Spleen (tissue), 11 donors: ENCODE measurements around the gene NXN. TPM values are rescaled to one million over a fixed set of nuclear protein-coding genes. Genes with fewer than 3 reads are reported as not detected.
"Not testable (repeated sequence)": the region's sequence is repeated elsewhere in the genome, so short reads cannot be mapped to it uniquely, and the experiment has no call there.

ENCODE experiments used
- DNase-seq: peaks from one replicate; pipeline ENCODE4 v3.0.0-alpha.2; 2020
- H3K27ac ChIP-seq, 8 donors: fragments of 200-600 bp; sonication (generic) in 7 of 8; 1 replicate in 4 of 8; 2 replicates in 4 of 8; pipeline versions ENCODE4 v1.5.0 to v1.8.0; 2016 to 2021; ENCODE audit warnings: inconsistent platforms in 4 of 8, mild to moderate bottlenecking in 4 of 8, moderate library complexity in 1 of 8
- H3K27me3 ChIP-seq, 7 donors: fragments of 200-600 bp; sonication (generic) in 6 of 7; replicated peaks in 1 of 7; 1 replicate in 4 of 7; 2 replicates in 3 of 7; pipeline versions ENCODE4 v1.5.0 to v1.8.0; 2016 to 2021; ENCODE audit warnings: inconsistent platforms in 3 of 7, mild to moderate bottlenecking in 1 of 7
- H3K36me3 ChIP-seq, 6 donors: fragments of 200-600 bp; sonication (generic) in 5 of 6; 1 replicate in 4 of 6; 2 replicates in 2 of 6; pipeline versions ENCODE4 v1.5.0 to v1.8.0; 2016 to 2021; ENCODE audit warnings: inconsistent platforms in 2 of 6
- H3K4me1 ChIP-seq, 6 donors: fragments of 200-600 bp; sonication (generic) in 5 of 6; 1 replicate in 3 of 6; 2 replicates in 3 of 6; pipeline versions ENCODE4 v1.5.0 to v1.8.0; 2016 to 2021; ENCODE audit warnings: inconsistent platforms in 3 of 6
- H3K4me3 ChIP-seq, 8 donors: fragments of 200-600 bp; sonication (generic) in 7 of 8; 1 replicate in 4 of 8; 2 replicates in 4 of 8; pipeline versions ENCODE4 v1.5.0 to v1.8.0; 2016 to 2021; ENCODE audit warnings: inconsistent platforms in 4 of 8, mild to moderate bottlenecking in 4 of 8, moderate library complexity in 2 of 8
- H3K9me3 ChIP-seq, 8 donors: fragments of 200-600 bp; sonication (generic) in 7 of 8; 1 replicate in 4 of 8; 2 replicates in 4 of 8; pipeline versions ENCODE4 v1.5.0 to v1.8.0; 2016 to 2021; ENCODE audit warnings: inconsistent platforms in 4 of 8
- CTCF ChIP-seq, 11 experiments: fragments of 200-600 bp in 7 of 11; fragments of 450-650 bp in 4 of 11; sonication (generic) in 4 of 11; IDR thresholded peaks in 8 of 11; conservative IDR thresholded peaks in 3 of 11; 1 replicate in 7 of 11; 2 replicates in 4 of 11; pipeline versions ENCODE4 v1.4.0 to v1.8.0; 2016 to 2021; ENCODE audit warnings: antibody characterized with exemption in 11 of 11, inconsistent platforms in 4 of 11, mild to moderate bottlenecking in 1 of 11
- POLR2A ChIP-seq, 3 donors: fragments of 450-650 bp; IDR thresholded peaks; one replicate each; pipeline ENCODE4 v1.5.1; 2017; ENCODE audit warnings: antibody characterized with exemption in 3 of 3, mild to moderate bottlenecking in 1 of 3
- POLR2AphosphoS5 ChIP-seq, 3 donors: sonication (generic); formaldehyde crosslinking; IDR thresholded peaks; one replicate each; pipeline ENCODE4 v1.5.1; 2017; ENCODE audit warnings: antibody characterized with exemption in 3 of 3
- WGBS, 5 donors: extraction: QIAGEN DNeasy Blood & Tissue Kit in 3 of 5; methylation state at CpG; one replicate each; pipeline versions ENCODE4 v1.1.5 to v1.1.7; 2013 to 2018; 5-methylcytosine and 5-hydroxymethylcytosine counted together
- intact Hi-C: fragments of 100-400 bp; cut with DNase I; formaldehyde crosslinking; loops from one replicate; pipeline ENCODE4 v1.15.0; 2023; ENCODE audit warnings: low total_unique reads
- polyA plus RNA-seq, 3 donors: library from polyadenylated mRNA; stranded (reverse); fragments of 200-250 nt; gene quantifications; one replicate each; pipeline ENCODE4 v1.2.1, GENCODE V29; 2013
- total RNA-seq, 7 donors: library from RNA; depleted of rRNA in 3 of 7; stranded (reverse); fragments of >200 nt in 3 of 7; fragmentation: NEBNext Ultra II Directional in 4 of 7; extraction: Animal tissue kit (Norgen Biotek cat#: 25700) in 4 of 7; gene quantifications; one replicate each; pipeline versions ENCODE4 v1.1.0 to v1.2.1, GENCODE V29; 2016 to 2021
- donor health status: healthy with polysubstance abuse.
- donor health status: DM: no; HTN: no; CAD: no; lungs with moderate emphysema.
- donor health status: DM: no; HTN: no; CAD: no.
- donor health status: Bipolar disorder and iron deficiency.
- donor health status: healthy.
- donor health status: DM: no; HTN: no; CAD: no.
- donor health status: DM: yes; HTN: yes; CAD: no.

NXN gene
- total and polyA plus RNA-seq, 10 donors: 3.9 to 21.4 (median 10.3) TPM

DNA sequence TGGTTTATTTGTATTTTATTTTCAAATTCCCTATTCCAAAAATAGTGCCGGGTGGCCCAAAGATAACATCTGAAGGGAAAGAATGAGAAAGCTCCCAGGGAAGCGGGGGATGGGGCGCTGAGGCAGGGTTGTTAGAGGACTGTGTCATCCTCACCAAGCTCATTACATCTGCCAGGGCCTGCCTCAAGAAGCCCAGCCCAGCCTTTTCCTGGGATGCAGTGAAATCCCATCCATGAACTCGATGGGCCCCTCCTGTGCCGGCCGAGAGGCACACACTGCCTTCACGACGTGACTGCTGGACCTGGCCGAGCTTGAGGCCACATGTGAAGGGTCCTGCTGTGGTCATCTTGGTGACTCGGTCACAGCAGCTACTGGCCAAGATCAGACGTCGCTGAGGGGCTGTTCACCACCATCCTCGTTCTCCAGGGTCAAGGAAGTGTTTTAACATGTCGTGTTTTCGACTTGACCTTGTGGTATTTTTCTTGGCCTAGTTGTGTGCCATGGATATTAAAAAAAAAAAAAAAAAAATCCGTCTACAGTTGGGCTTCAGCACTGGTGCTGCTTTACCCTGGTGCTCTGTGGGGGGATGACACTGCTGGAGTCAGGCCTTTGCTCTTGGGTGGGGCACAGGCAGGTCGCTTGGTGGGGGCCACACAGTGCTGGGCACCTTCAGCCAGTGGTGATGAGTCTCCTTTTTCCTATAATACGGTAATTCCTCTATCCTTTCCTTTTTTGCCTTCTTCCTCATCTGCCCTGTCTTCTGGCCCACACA lies 22.2 kb upstream of the NXN start:
- Histone ChIP-seq H3K27ac (peak overlapping the region in 5 of 8 donors; percentile 24 to 87 (median 78)), H3K9me3 (no peaks in the 10 kb centered on the region), H3K4me1 (peaks cover 24 to 93% (median 76%) of the 10 kb centered on the region in 6 donors), H3K36me3 (peaks cover 0 to 78% (median 66%) of the 10 kb centered on the region in 6 donors), H3K27me3 (no peaks in the 10 kb centered on the region), H3K4me3 (no peak overlapping the region)
- intact Hi-C loops: loop anchor here (10.0 kb wide), 1 partner anchor 53 kb away; no protein-coding TSS in a partner anchor
- DNase-seq: no peak
- no peak for TF ChIP-seq CTCF (IDR thresholded peaks at IDR 0.05 in 8 of 11, conservative IDR thresholded peaks at IDR 0.05 in 3 of 11)
- TF ChIP-seq POLR2AphosphoS5 (IDR thresholded peaks at IDR 0.05): peak in 2 of 3 donors; percentile 37 to 63
- 81 to 89% (median 86%) methylated on average over 14 to 18 of the region's 18 CpGs for WGBS, 5 donors

- Histone ChIP-seq H3K4me1 (peaks cover 26 to 92% (median 72%) of the 10 kb centered on the region in 6 donors), H3K27ac (peak overlapping the region in 5 of 8 donors; percentile 24 to 87 (median 78)), H3K4me3 (no peak overlapping the region), H3K27me3 (no peaks in the 10 kb centered on the region), H3K36me3 (peaks cover 0 to 70% (median 59%) of the 10 kb centered on the region in 6 donors), H3K9me3 (no peaks in the 10 kb centered on the region)
- WGBS, 5 donors: 60 to 80% (median 71%) methylated on average over 15 of the region's 15 CpGs
- TF ChIP-seq POLR2AphosphoS5 (IDR thresholded peaks at IDR 0.05) (peak in 2 of 3 donors; percentile 2 to 8), POLR2A (IDR thresholded peaks at IDR 0.05) (no peak)
- intact Hi-C loops: loop anchor here (10.0 kb wide), 1 partner anchor 54 kb away; no protein-coding TSS in a partner anchor
- no peak for DNase-seq
Measured at GRCh38 chr17:1000597-1001461, 21.3 kb upstream of the NXN start.

GRCh38 chr17:998111-998510 lies 18.5 kb upstream of the NXN start:
- no peak for DNase-seq
- TF ChIP-seq POLR2AphosphoS5 (IDR thresholded peaks at IDR 0.05) (no peak), CTCF (IDR thresholded peaks at IDR 0.05 in 8 of 11, conservative IDR thresholded peaks at IDR 0.05 in 3 of 11) (no peak), POLR2A (IDR thresholded peaks at IDR 0.05) (no peak)
- peaks cover 0 to 23% (median 11%) of the 10 kb centered on the region in 8 donors for H3K9me3 ChIP-seq
- intact Hi-C loops: no loop called here
- WGBS, 5 donors: 45 to 63% (median 54%) methylated on average over 2 of the region's 2 CpGs
- no peaks in the 10 kb centered on the region for H3K27me3 ChIP-seq
- H3K27ac ChIP-seq: peak overlapping the region in 2 of 8 donors; percentile 92 to 93
- H3K4me3 ChIP-seq: peak overlapping the region in 7 of 8 donors; percentile 82 to 100 (median 98)
- peaks cover 21 to 65% (median 46%) of the 10 kb centered on the region in 6 donors for H3K4me1 ChIP-seq
- H3K36me3 ChIP-seq: peaks cover 0 to 43% (median 36%) of the 10 kb centered on the region in 6 donors

DNA sequence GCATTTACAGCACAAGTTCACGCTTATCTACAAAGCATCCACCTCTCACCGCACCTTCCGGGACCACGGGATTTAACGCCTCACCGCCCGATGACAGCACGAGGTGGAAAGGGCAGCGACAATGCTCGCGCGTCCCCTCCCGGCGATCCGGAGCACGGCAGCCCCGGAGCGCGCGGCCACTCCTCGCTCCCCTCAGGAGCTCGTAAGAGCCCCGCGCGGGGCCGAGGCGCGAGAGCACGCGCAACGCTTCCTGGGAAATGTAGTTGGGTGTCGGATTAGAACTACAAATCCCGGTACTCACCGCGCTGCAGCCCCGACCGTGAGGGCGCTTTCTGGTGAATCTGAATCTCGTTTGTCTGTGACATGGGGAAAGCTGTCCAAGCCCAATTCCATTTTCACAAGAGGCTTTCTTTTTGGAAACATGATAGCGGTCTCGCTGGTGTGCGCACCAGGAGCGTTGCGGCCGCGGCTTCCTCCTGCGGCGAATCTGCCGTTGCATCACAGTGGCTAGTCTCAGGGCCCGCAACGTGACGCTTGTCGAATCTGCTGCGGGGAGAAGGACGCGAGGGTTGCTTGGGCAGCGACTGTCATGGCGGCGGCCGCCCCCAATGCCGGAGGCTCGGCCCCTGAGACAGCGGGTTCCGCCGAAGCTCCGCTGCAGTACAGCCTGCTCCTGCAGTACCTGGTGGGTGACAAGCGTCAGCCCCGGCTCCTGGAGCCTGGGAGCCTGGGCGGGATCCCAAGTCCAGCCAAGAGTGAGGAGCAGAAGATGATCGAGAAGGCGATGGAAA lies 17.2 kb upstream of the NXN start, which contains the start of gene TIMM22:
Gene TIMM22 (plus strand): TSS at position 576 of the 791 bp plus-strand sequence. CDS start 14 bp downstream, at position 590.
- peaks cover 0 to 34% (median 22%) of the 10 kb centered on the region in 8 donors for H3K9me3 ChIP-seq
- H3K27ac ChIP-seq: peak within 1 kb of the TSS; percentile 74 to 93 (median 88)
- no peaks in the 10 kb centered on the region for H3K27me3 ChIP-seq
- peaks cover 21 to 51% (median 38%) of the 10 kb centered on the region in 6 donors for H3K4me1 ChIP-seq
- intact Hi-C loops: no loop called here
- peak within 1 kb of the TSS; percentile 82 to 100 (median 98) for H3K4me3 ChIP-seq
- DNase-seq: peak; percentile 98
- H3K36me3 ChIP-seq: peaks cover 0 to 29% (median 24%) of the 10 kb centered on the region in 6 donors
- 0 to 1% (median 0%) methylated on average over 36 to 71 of the region's 71 CpGs for WGBS, 5 donors
- TF ChIP-seq POLR2AphosphoS5 (IDR thresholded peaks at IDR 0.05) (peak; percentile 94 to 96 (median 95)), CTCF (IDR thresholded peaks at IDR 0.05 in 8 of 11, conservative IDR thresholded peaks at IDR 0.05 in 3 of 11) (peak; percentile 96 to 99 (median 98)), POLR2A (IDR thresholded peaks at IDR 0.05) (peak; percentile 46 to 78 (median 71))

DNA sequence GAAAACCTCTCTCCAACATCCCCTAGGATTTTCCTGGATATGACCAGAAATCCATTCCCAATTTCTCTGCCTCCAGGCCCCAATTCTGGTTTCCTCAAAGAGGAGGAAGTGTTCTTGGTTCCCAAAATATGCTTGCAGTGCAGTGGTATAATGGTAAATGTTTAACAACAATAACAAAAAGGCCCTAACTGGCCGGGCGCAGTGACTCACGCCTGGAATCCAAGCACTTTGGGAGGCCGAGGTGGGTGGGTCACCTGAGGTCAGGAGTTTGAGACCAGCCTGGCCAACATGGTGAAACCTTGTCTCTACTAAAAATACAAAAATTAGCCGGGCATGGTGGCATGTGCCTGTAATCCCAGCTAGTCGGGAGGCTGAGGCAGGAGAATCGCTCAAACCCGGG lies 15.7 kb upstream of the NXN start:
- DNase-seq, intact Hi-C loops, H3K27ac ChIP-seq, H3K4me3 ChIP-seq, H3K27me3 ChIP-seq: not testable (repeated sequence)
- 89 to 94% (median 92%) methylated on average over 8 of the region's 8 CpGs for WGBS, 5 donors
- Histone ChIP-seq H3K9me3 (peaks cover 0 to 34% (median 22%) of the 10 kb centered on the region in 8 donors), H3K4me1 (peaks cover 17 to 37% (median 26%) of the 10 kb centered on the region in 6 donors), H3K36me3 (peaks cover 0 to 15% (median 10%) of the 10 kb centered on the region in 6 donors)
